ENCODE data around the gene ABL2. TPM values are rescaled to one million over a fixed set of nuclear protein-coding genes. Genes with fewer than 3 reads are reported as not detected.

ABL2 gene
- total RNA-seq, 2 experiments from 2014 or later = 15.8 to 16.4 TPM

- intact Hi-C loops (cut with DNase I, micrococcal nuclease) = no loop called here
- H3K36me3 Mint-ChIP-seq (ENCODE audit: low read depth) = peaks cover 19% of the 10 kb centered on the region
- H3K9me3 Mint-ChIP-seq = no peaks in the 10 kb centered on the region
- Histone ChIP-seq H3K4me3 (ENCODE audit: low read length) (no peak overlapping the region), H3K27ac (ENCODE audit: low read depth in 1 of 2, low read length in 2 of 2) (no peak overlapping the region), H3K27me3 (ENCODE audit: control insufficient read depth in 1 of 2, insufficient read depth in 2 of 2, low read length in 2 of 2) (no peaks in the 10 kb centered on the region), H3K9me3 (ENCODE audit: control insufficient read depth in 1 of 2, insufficient read depth in 1 of 2, low read length in 2 of 2) (no peaks in the 10 kb centered on the region), H3K4me1 (ENCODE audit: insufficient read depth, low read length) (peaks cover 14% of the 10 kb centered on the region), H3K36me3 (ENCODE audit: insufficient read depth, low read length) (no peaks in the 10 kb centered on the region)
- DNase-seq = no peak
- ATAC-seq (ENCODE audit: poor library complexity) = no peak
- H3K27ac Mint-ChIP-seq = no peak overlapping the region
- H3K27me3 Mint-ChIP-seq = no peaks in the 10 kb centered on the region
- no peak for TF ChIP-seq CTCF (IDR thresholded peaks at IDR 0.05)
- CTCF ChIA-PET = interaction anchor here (0.5 kb wide), 1 partner anchor 37 kb away, joined by 3 read pairs; no protein-coding TSS in a partner anchor
- H3K4me3 Mint-ChIP-seq = no peak overlapping the region
- POLR2A ChIA-PET = no interaction called here
- H3K4me1 Mint-ChIP-seq (ENCODE audit: low read depth) = peaks cover 51% of the 10 kb centered on the region
Measured at GRCh38 chr1:179144626-179145025, 84.9 kb downstream of the ABL2 start.

- Mint-ChIP-seq H3K9me3 (no peaks in the 10 kb centered on the region), H3K27ac (peak overlapping the region; percentile 79), H3K4me3 (no peak overlapping the region), H3K36me3 (ENCODE audit: low read depth) (peaks cover 11% of the 10 kb centered on the region), H3K4me1 (ENCODE audit: low read depth) (peaks cover 55% of the 10 kb centered on the region), H3K27me3 (no peaks in the 10 kb centered on the region)
- Histone ChIP-seq H3K27ac (ENCODE audit: low read depth in 1 of 2, low read length in 2 of 2) (no peak overlapping the region), H3K4me1 (ENCODE audit: insufficient read depth, low read length) (peaks cover 14% of the 10 kb centered on the region), H3K36me3 (ENCODE audit: insufficient read depth, low read length) (no peaks in the 10 kb centered on the region), H3K27me3 (ENCODE audit: control insufficient read depth in 1 of 2, insufficient read depth in 2 of 2, low read length in 2 of 2) (no peaks in the 10 kb centered on the region), H3K9me3 (ENCODE audit: control insufficient read depth in 1 of 2, insufficient read depth in 1 of 2, low read length in 2 of 2) (no peaks in the 10 kb centered on the region), H3K4me3 (ENCODE audit: low read length) (no peak overlapping the region)
- intact Hi-C loops (cut with DNase I, micrococcal nuclease) = no loop called here
- no peak for TF ChIP-seq CTCF (IDR thresholded peaks at IDR 0.05)
- CTCF ChIA-PET = interaction anchor here (0.6 to 1.1 kb wide), 2 partner anchors 9 to 919 kb away, joined by 3 read pairs; no protein-coding TSS in a partner anchor
- ATAC-seq (ENCODE audit: poor library complexity) (peak; percentile 75), DNase-seq (peak in 2 of 14 experiments; percentile 24 to 26)
- POLR2A ChIA-PET = interaction anchor here (0.9 to 1.0 kb wide), 3 partner anchors 10 to 22 kb away, joined by 3 to 4 read pairs (median 3); no protein-coding TSS in a partner anchor
Measured at GRCh38 chr1:179143322-179143721, 86.2 kb downstream of the ABL2 start.

- Histone ChIP-seq H3K4me3 (ENCODE audit: low read length) (no peak overlapping the region), H3K36me3 (ENCODE audit: insufficient read depth, low read length) (no peaks in the 10 kb centered on the region), H3K9me3 (ENCODE audit: control insufficient read depth in 1 of 2, insufficient read depth in 1 of 2, low read length in 2 of 2) (no peaks in the 10 kb centered on the region), H3K4me1 (ENCODE audit: insufficient read depth, low read length) (peaks cover 14% of the 10 kb centered on the region), H3K27ac (ENCODE audit: low read depth in 1 of 2, low read length in 2 of 2) (no peak overlapping the region), H3K27me3 (ENCODE audit: control insufficient read depth in 1 of 2, insufficient read depth in 2 of 2, low read length in 2 of 2) (no peaks in the 10 kb centered on the region)
- CTCF ChIA-PET = interaction anchor here (0.6 to 1.2 kb wide), 3 partner anchors 9 to 920 kb away, joined by 3 to 4 read pairs (median 3); no protein-coding TSS in a partner anchor
- Mint-ChIP-seq H3K9me3 (no peaks in the 10 kb centered on the region), H3K4me3 (peak overlapping the region; percentile 46), H3K36me3 (ENCODE audit: low read depth) (peaks cover 11% of the 10 kb centered on the region), H3K4me1 (ENCODE audit: low read depth) (peaks cover 55% of the 10 kb centered on the region), H3K27ac (peak overlapping the region; percentile 79), H3K27me3 (no peaks in the 10 kb centered on the region)
- TF ChIP-seq CTCF (IDR thresholded peaks at IDR 0.05) = no peak
- ATAC-seq (ENCODE audit: poor library complexity) (peak; percentile 22), DNase-seq (peak in 2 of 14 experiments; percentile 47 to 58)
- intact Hi-C loops (cut with DNase I, micrococcal nuclease) = no loop called here
- POLR2A ChIA-PET = interaction anchor here (0.9 to 1.0 kb wide), 3 partner anchors 11 to 22 kb away, joined by 3 to 4 read pairs (median 3); no protein-coding TSS in a partner anchor
Measured at GRCh38 chr1:179142889-179143299, 86.6 kb downstream of the ABL2 start.
